Type B pancreatic cell (in vitro differentiated cells): ENCODE data around the gene GPR153. TPM values are rescaled to one million over a fixed set of nuclear protein-coding genes. Genes with fewer than 3 reads are reported as not detected.

ENCODE experiments used
- DNase-seq: peaks from one replicate; pipeline ENCODE4 v3.0.0; 2021; ENCODE audit warnings: mixed read lengths; ENCODE audit not compliant: unreplicated experiment; ENCODE audit errors: extremely low spot score
- H3K27ac Mint-ChIP-seq: 2 replicates; pipeline ENCODE4 v1.8.0; 2021; ENCODE audit warnings: mild to moderate bottlenecking, mixed read lengths
- H3K27me3 Mint-ChIP-seq: 2 replicates; pipeline ENCODE4 v1.8.0; 2021; ENCODE audit warnings: mixed read lengths
- H3K36me3 Mint-ChIP-seq: 2 replicates; pipeline ENCODE4 v1.8.0; 2021; ENCODE audit warnings: mixed read lengths
- H3K4me1 Mint-ChIP-seq: one replicate; pipeline ENCODE4 v1.8.0; 2021; ENCODE audit warnings: mixed read lengths; ENCODE audit not compliant: unreplicated experiment
- H3K4me3 Mint-ChIP-seq: 2 replicates; pipeline ENCODE4 v1.8.0; 2021; ENCODE audit warnings: mild to moderate bottlenecking, mixed read lengths
- H3K9me3 Mint-ChIP-seq: 2 replicates; pipeline ENCODE4 v1.8.0; 2021; ENCODE audit warnings: mixed read lengths
- CTCF ChIP-seq: fragments of 200-600 bp; sonication (generic); conservative IDR thresholded peaks from 2 replicates; pipeline ENCODE4 v1.5.0; 2021; ENCODE audit warnings: antibody characterized with exemption, mild to moderate bottlenecking
- total RNA-seq: library from RNA; stranded (reverse); gene quantifications from 2 replicates; pipeline ENCODE4 v1.2.1, GENCODE V29; 2021; ENCODE audit warnings: low replicate concordance

GPR153 gene
- total RNA-seq, 1 donor from 2014 or later = 6.1 TPM

GRCh38 chr1:6285336-6285735, 24.4 kb upstream of the GPR153 start:
- Mint-ChIP-seq H3K27me3 (no peaks in the 10 kb centered on the region), H3K9me3 (no peaks in the 10 kb centered on the region), H3K36me3 (no peaks in the 10 kb centered on the region), H3K4me3 (no peak overlapping the region), H3K27ac (no peak overlapping the region), H3K4me1 (no peaks in the 10 kb centered on the region)
- TF ChIP-seq CTCF = no peak
- no peak for DNase-seq

GRCh38 chr1:6282577-6283270, 21.8 kb upstream of the GPR153 start:
- H3K9me3 Mint-ChIP-seq = no peaks in the 10 kb centered on the region
- peaks cover 9% of the 10 kb centered on the region for H3K4me1 Mint-ChIP-seq

GRCh38 chr1:6281511-6282402, 20.9 kb upstream of the GPR153 start:
- Mint-ChIP-seq H3K9me3 (no peaks in the 10 kb centered on the region), H3K4me3 (no peak overlapping the region), H3K4me1 (peaks cover 13% of the 10 kb centered on the region), H3K27ac (no peak overlapping the region), H3K27me3 (no peaks in the 10 kb centered on the region), H3K36me3 (no peaks in the 10 kb centered on the region)
- DNase-seq = no peak
- TF ChIP-seq CTCF = no peak

More at GRCh38 chr1:6282577-6283270, 21.8 kb upstream of the GPR153 start:
- H3K36me3 Mint-ChIP-seq = no peaks in the 10 kb centered on the region
- TF ChIP-seq CTCF = no peak
- no peak for DNase-seq
- H3K27ac Mint-ChIP-seq = no peak overlapping the region
- no peak overlapping the region for H3K4me3 Mint-ChIP-seq
- no peaks in the 10 kb centered on the region for H3K27me3 Mint-ChIP-seq

GRCh38 chr1:6280761-6281451, 20.0 kb upstream of the GPR153 start:
- Mint-ChIP-seq H3K27me3 (no peaks in the 10 kb centered on the region), H3K36me3 (no peaks in the 10 kb centered on the region), H3K27ac (no peak overlapping the region), H3K4me1 (peaks cover 20% of the 10 kb centered on the region), H3K4me3 (no peak overlapping the region), H3K9me3 (no peaks in the 10 kb centered on the region)
- DNase-seq = no peak
- TF ChIP-seq CTCF = peak; percentile 72

GRCh38 chr1:6279613-6280383, 18.9 kb upstream of the GPR153 start:
- TF ChIP-seq CTCF = no peak
- Mint-ChIP-seq H3K27me3 (no peaks in the 10 kb centered on the region), H3K9me3 (no peaks in the 10 kb centered on the region), H3K4me1 (peaks cover 20% of the 10 kb centered on the region), H3K36me3 (no peaks in the 10 kb centered on the region), H3K4me3 (no peak overlapping the region), H3K27ac (no peak overlapping the region)
- no peak for DNase-seq
